Measurements from ENCODE around the gene ALOX12.
"Not testable (repeated sequence)": the region's sequence is repeated elsewhere in the genome, so short reads cannot be mapped to it uniquely, and the experiment has no call there.

The ALOX12 gene

GRCh38 chr17:6995500-6996255 is at the start of gene ALOX12:
Gene ALOX12, plus strand, starts transcription at chr17:6996049. Its CDS starts 69 bp downstream, at chr17:6996118.
- H3K4me3 ChIP-seq (ENCODE audit: low read depth, low read length), result peak within 1 kb of the TSS; percentile 29

GRCh38 chr17:6947745-6948144 is 48.1 kb upstream of the ALOX12 start:
- H3K4me3 ChIP-seq (ENCODE audit: low read depth, low read length), result no peak overlapping the region
- no peak for DNase-seq (ENCODE audit: low read depth)

More at GRCh38 chr17:6995500-6996255, at the start of gene ALOX12:
- DNase-seq (ENCODE audit: low read depth), result no peak

GRCh38 chr17:6948562-6948961 is 47.3 kb upstream of the ALOX12 start:
- no peak for DNase-seq (ENCODE audit: low read depth)
- H3K4me3 ChIP-seq (ENCODE audit: low read depth, low read length), result no peak overlapping the region

GRCh38 chr17:6948976-6949375 is 46.9 kb upstream of the ALOX12 start:
- no peak overlapping the region for H3K4me3 ChIP-seq (ENCODE audit: low read depth, low read length)
- no peak for DNase-seq (ENCODE audit: low read depth)

- H3K4me3 ChIP-seq (ENCODE audit: low read depth, low read length); DNase-seq (ENCODE audit: low read depth): not testable (repeated sequence)
These were observed 44.9 kb upstream of the ALOX12 start for GRCh38 chr17:6950938-6951337.

GRCh38 chr17:6953689-6954088 is 42.2 kb upstream of the ALOX12 start:
- H3K4me3 ChIP-seq (ENCODE audit: low read depth, low read length), result no peak overlapping the region
- DNase-seq (ENCODE audit: low read depth), result no peak

GRCh38 chr17:6959700-6960099 is 36.1 kb upstream of the ALOX12 start:
- DNase-seq (ENCODE audit: low read depth), result no peak
- H3K4me3 ChIP-seq (ENCODE audit: low read depth, low read length), result no peak overlapping the region

GRCh38 chr17:6969323-6969726 is 26.5 kb upstream of the ALOX12 start:
- no peak for DNase-seq (ENCODE audit: low read depth)
- H3K4me3 ChIP-seq (ENCODE audit: low read depth, low read length), result no peak overlapping the region

GRCh38 chr17:6970992-6971391 is 24.9 kb upstream of the ALOX12 start:
- no peak overlapping the region for H3K4me3 ChIP-seq (ENCODE audit: low read depth, low read length)
- no peak for DNase-seq (ENCODE audit: low read depth)

- H3K4me3 ChIP-seq (ENCODE audit: low read depth, low read length); DNase-seq (ENCODE audit: low read depth): not testable (repeated sequence)
These were observed 16.4 kb upstream of the ALOX12 start for GRCh38 chr17:6979440-6979839.

- no peak overlapping the region for H3K4me3 ChIP-seq (ENCODE audit: low read depth, low read length)
- no peak for DNase-seq (ENCODE audit: low read depth)
These were observed 14.4 kb upstream of the ALOX12 start for GRCh38 chr17:6981426-6981825.

- no peak overlapping the region for H3K4me3 ChIP-seq (ENCODE audit: low read depth, low read length)
- no peak for DNase-seq (ENCODE audit: low read depth)
These were observed 10.6 kb upstream of the ALOX12 start for GRCh38 chr17:6985266-6985665.

GRCh38 chr17:6986676-6987075 is 9.2 kb upstream of the ALOX12 start:
- no peak for DNase-seq (ENCODE audit: low read depth)
- H3K4me3 ChIP-seq (ENCODE audit: low read depth, low read length), result no peak overlapping the region

- no peak overlapping the region for H3K4me3 ChIP-seq (ENCODE audit: low read depth, low read length)
- no peak for DNase-seq (ENCODE audit: low read depth)
These were observed 6.1 kb upstream of the ALOX12 start for GRCh38 chr17:6989779-6990178.

GRCh38 chr17:6993613-6994056 is 2.2 kb upstream of the ALOX12 start:
- not testable (repeated sequence) for H3K4me3 ChIP-seq (ENCODE audit: low read depth, low read length); DNase-seq (ENCODE audit: low read depth)

GRCh38 chr17:6994118-6994598 is 1.7 kb upstream of the ALOX12 start:
- no peak for DNase-seq (ENCODE audit: low read depth)
- no peak overlapping the region for H3K4me3 ChIP-seq (ENCODE audit: low read depth, low read length)

- H3K4me3 ChIP-seq (ENCODE audit: low read depth, low read length), result no peak overlapping the region
These were observed 1.1 kb upstream of the ALOX12 start for GRCh38 chr17:6994666-6995256.

GRCh38 chr17:6996256-6997011 is 585 bp downstream of the ALOX12 start:
- DNase-seq (ENCODE audit: low read depth), result no peak
- peak overlapping the region; percentile 29 for H3K4me3 ChIP-seq (ENCODE audit: low read depth, low read length)

More at GRCh38 chr17:6994666-6995256, 1.1 kb upstream of the ALOX12 start:
- no peak for DNase-seq (ENCODE audit: low read depth)

- no peak overlapping the region for H3K4me3 ChIP-seq (ENCODE audit: low read depth, low read length)
- no peak for DNase-seq (ENCODE audit: low read depth)
These were observed 1.3 kb downstream of the ALOX12 start for GRCh38 chr17:6997171-6997570.

GRCh38 chr17:6998855-6999508 is 3.1 kb downstream of the ALOX12 start:
- no peak for DNase-seq (ENCODE audit: low read depth)
- H3K4me3 ChIP-seq (ENCODE audit: low read depth, low read length), result no peak overlapping the region

All from skeletal muscle cell (primary cell).